ENCODE measurements around the gene SLC13A2.

The SLC13A2 gene

GRCh38 chr17:28492352-28493310 lies 19.2 kb downstream of the SLC13A2 start:
- DNase-seq: no peak

- no peak for DNase-seq
Observed at GRCh38 chr17:28493460-28493859, 20.0 kb downstream of the SLC13A2 start.

GRCh38 chr17:28494445-28495188 lies 21.2 kb downstream of the SLC13A2 start:
- peak; percentile 65 for DNase-seq

GRCh38 chr17:28495635-28496034 lies 22.2 kb downstream of the SLC13A2 start:
- no peak for DNase-seq

GRCh38 chr17:28497931-28498330 lies 24.5 kb downstream of the SLC13A2 start:
- no peak for DNase-seq

GRCh38 chr17:28498652-28499363 lies 25.4 kb downstream of the SLC13A2 start:
- no peak for DNase-seq

GRCh38 chr17:28499364-28499664 lies 25.9 kb downstream of the SLC13A2 start:
- no peak for DNase-seq

- no peak for DNase-seq
Observed at GRCh38 chr17:28499684-28500357, 26.4 kb downstream of the SLC13A2 start.

- DNase-seq: no peak
Observed at GRCh38 chr17:28500712-28501379, 27.4 kb downstream of the SLC13A2 start.

- DNase-seq: no peak
Observed at GRCh38 chr17:28501421-28502284, 28.2 kb downstream of the SLC13A2 start.

- no peak for DNase-seq
Observed at GRCh38 chr17:28503420-28503819, 30.0 kb downstream of the SLC13A2 start.

- DNase-seq: no peak
Observed at GRCh38 chr17:28505986-28506665, 32.7 kb downstream of the SLC13A2 start, which contains the start of gene FOXN1. Gene FOXN1 (plus strand): TSS chr17:28506348. CDS start chr17:28523970, 17,622 bp downstream.

GRCh38 chr17:28506763-28507487 lies 33.5 kb downstream of the SLC13A2 start:
- no peak for DNase-seq

- no peak for DNase-seq
Observed at GRCh38 chr17:28507567-28508203, 34.2 kb downstream of the SLC13A2 start.

GRCh38 chr17:28508211-28508724 lies 34.8 kb downstream of the SLC13A2 start:
- no peak for DNase-seq

GRCh38 chr17:28509789-28510188 lies 36.3 kb downstream of the SLC13A2 start:
- DNase-seq: no peak

- DNase-seq: no peak
Observed at GRCh38 chr17:28511858-28512461, 38.5 kb downstream of the SLC13A2 start.

- DNase-seq: no peak
Observed at GRCh38 chr17:28513476-28513875, 40.0 kb downstream of the SLC13A2 start.
